Astrocyte (in vitro differentiated cells and primary cell): ENCODE measurements around the gene NCAM1. TPM values are rescaled to one million over a fixed set of nuclear protein-coding genes. Genes with fewer than 3 reads are reported as not detected.

Source experiments
- DNase-seq: peaks from one replicate; pipeline ENCODE4 v3.0.0-alpha.2; 2010; ENCODE audit warnings: low read depth
- FAIRE-seq: peaks from 2 replicates; lab custom pipeline; 2011; peaks lifted over from hg19 to GRCh38; lab: Jason Lieb, UNC
- H2AFZ ChIP-seq: 2 replicates; pipeline ENCODE4 v1.6.0; 2012; ENCODE audit warnings: low read depth, low read length, inconsistent platforms
- H3K27ac ChIP-seq: 2 replicates; pipeline ENCODE4 v1.5.1; 2011; ENCODE audit warnings: low read depth, low read length, inconsistent platforms
- H3K27me3 ChIP-seq: 2 replicates; pipeline ENCODE4 v1.6.0; 2011; ENCODE audit warnings: low read length, inconsistent platforms; ENCODE audit not compliant: insufficient read depth
- H3K36me3 ChIP-seq: 2 replicates; pipeline ENCODE4 v1.5.1; 2011; ENCODE audit warnings: low read length, inconsistent platforms; ENCODE audit not compliant: insufficient read depth
- H3K4me1 ChIP-seq: 2 replicates; pipeline ENCODE4 v1.5.1; 2011; ENCODE audit warnings: low read length, inconsistent platforms; ENCODE audit not compliant: insufficient read depth
- H3K4me2 ChIP-seq: 2 replicates; pipeline ENCODE4 v1.6.0; 2012; ENCODE audit warnings: low read length, inconsistent platforms
- H3K4me3 ChIP-seq: 2 replicates; pipeline ENCODE4 v1.5.1; 2011; ENCODE audit warnings: low read depth, mild to moderate bottlenecking, low read length, inconsistent platforms; ENCODE audit not compliant: insufficient read depth
- H3K79me2 ChIP-seq: 2 replicates; pipeline ENCODE4 v1.6.0; 2012; ENCODE audit warnings: mild to moderate bottlenecking, low read length, inconsistent platforms; ENCODE audit not compliant: insufficient read depth
- H3K9ac ChIP-seq: 2 replicates; pipeline ENCODE4 v1.6.0; 2012; ENCODE audit warnings: mild to moderate bottlenecking, low read length, inconsistent platforms
- H3K9me3 ChIP-seq: 2 replicates; pipeline ENCODE4 v1.5.1; 2012; ENCODE audit warnings: low read depth, mild to moderate bottlenecking, low read length, inconsistent platforms; ENCODE audit not compliant: insufficient read depth
- H4K20me1 ChIP-seq: 2 replicates; pipeline ENCODE4 v1.6.0; 2012; ENCODE audit warnings: low read length, inconsistent platforms; ENCODE audit not compliant: insufficient read depth
- H3K27ac Mint-ChIP-seq: one replicate; pipeline ENCODE4 v1.8.0; 2021; ENCODE audit warnings: mild to moderate bottlenecking, mixed read lengths; ENCODE audit not compliant: unreplicated experiment
- H3K27me3 Mint-ChIP-seq: one replicate; pipeline ENCODE4 v1.8.0; 2021; ENCODE audit warnings: low read depth, mixed read lengths; ENCODE audit not compliant: unreplicated experiment
- H3K36me3 Mint-ChIP-seq: one replicate; pipeline ENCODE4 v1.8.0; 2021; ENCODE audit warnings: low read depth, mixed read lengths; ENCODE audit not compliant: unreplicated experiment
- H3K4me1 Mint-ChIP-seq: one replicate; pipeline ENCODE4 v1.8.0; 2021; ENCODE audit warnings: low read depth, mixed read lengths; ENCODE audit not compliant: unreplicated experiment
- H3K4me3 Mint-ChIP-seq: one replicate; pipeline ENCODE4 v1.8.0; 2021; ENCODE audit warnings: mild to moderate bottlenecking, moderate library complexity, mixed read lengths; ENCODE audit not compliant: unreplicated experiment
- H3K9me3 Mint-ChIP-seq: one replicate; pipeline ENCODE4 v1.8.0; 2021; ENCODE audit warnings: mild to moderate bottlenecking, mixed read lengths; ENCODE audit not compliant: unreplicated experiment
- EZH2 ChIP-seq: IDR thresholded peaks from 2 replicates; pipeline ENCODE4 v1.6.1; 2012; ENCODE audit warnings: mild to moderate bottlenecking, low read length, inconsistent platforms; ENCODE audit not compliant: insufficient read depth
- total RNA-seq: library from RNA; stranded (reverse); gene quantifications from 2 replicates; pipeline ENCODE4 v1.2.1, GENCODE V29; 2021
- TF ChIP-seq, protein P1 (sequence below): IDR thresholded peaks from 2 replicates; pipeline ENCODE4 v1.5.1; 2011; ENCODE audit warnings: low read depth, mild to moderate bottlenecking, inconsistent platforms, low read length, moderate library complexity; ENCODE audit not compliant: insufficient read depth

Gene NCAM1
- total RNA-seq, 1 donor from 2014 or later, result 17.4 TPM

GRCh38 chr11:113161711-113162591 is 200.7 kb downstream of the NCAM1 start:
- Histone ChIP-seq H3K27me3 (no peaks in the 10 kb centered on the region), H4K20me1 (no peaks in the 10 kb centered on the region), H2AFZ (no peak overlapping the region), H3K9ac (no peak overlapping the region), H3K36me3 (no peaks in the 10 kb centered on the region), H3K4me2 (no peak overlapping the region), H3K79me2 (no peaks in the 10 kb centered on the region), H3K4me3 (no peak overlapping the region), H3K9me3 (peaks cover 3% of the 10 kb centered on the region), H3K4me1 (no peaks in the 10 kb centered on the region), H3K27ac (no peak overlapping the region)
- peaks cover 2% of the 10 kb centered on the region for H3K4me1 Mint-ChIP-seq
- no peaks in the 10 kb centered on the region for H3K36me3 Mint-ChIP-seq
- TF ChIP-seq EZH2, result no peak
- TF ChIP-seq, protein P1, sequence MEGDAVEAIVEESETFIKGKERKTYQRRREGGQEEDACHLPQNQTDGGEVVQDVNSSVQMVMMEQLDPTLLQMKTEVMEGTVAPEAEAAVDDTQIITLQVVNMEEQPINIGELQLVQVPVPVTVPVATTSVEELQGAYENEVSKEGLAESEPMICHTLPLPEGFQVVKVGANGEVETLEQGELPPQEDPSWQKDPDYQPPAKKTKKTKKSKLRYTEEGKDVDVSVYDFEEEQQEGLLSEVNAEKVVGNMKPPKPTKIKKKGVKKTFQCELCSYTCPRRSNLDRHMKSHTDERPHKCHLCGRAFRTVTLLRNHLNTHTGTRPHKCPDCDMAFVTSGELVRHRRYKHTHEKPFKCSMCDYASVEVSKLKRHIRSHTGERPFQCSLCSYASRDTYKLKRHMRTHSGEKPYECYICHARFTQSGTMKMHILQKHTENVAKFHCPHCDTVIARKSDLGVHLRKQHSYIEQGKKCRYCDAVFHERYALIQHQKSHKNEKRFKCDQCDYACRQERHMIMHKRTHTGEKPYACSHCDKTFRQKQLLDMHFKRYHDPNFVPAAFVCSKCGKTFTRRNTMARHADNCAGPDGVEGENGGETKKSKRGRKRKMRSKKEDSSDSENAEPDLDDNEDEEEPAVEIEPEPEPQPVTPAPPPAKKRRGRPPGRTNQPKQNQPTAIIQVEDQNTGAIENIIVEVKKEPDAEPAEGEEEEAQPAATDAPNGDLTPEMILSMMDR, result no peak
- peaks cover 13% of the 10 kb centered on the region for H3K27me3 Mint-ChIP-seq
- no peak overlapping the region for H3K4me3 Mint-ChIP-seq
- DNase-seq (no peak), FAIRE-seq (no peak)
- H3K27ac Mint-ChIP-seq, result no peak overlapping the region
- no peaks in the 10 kb centered on the region for H3K9me3 Mint-ChIP-seq

DNA sequence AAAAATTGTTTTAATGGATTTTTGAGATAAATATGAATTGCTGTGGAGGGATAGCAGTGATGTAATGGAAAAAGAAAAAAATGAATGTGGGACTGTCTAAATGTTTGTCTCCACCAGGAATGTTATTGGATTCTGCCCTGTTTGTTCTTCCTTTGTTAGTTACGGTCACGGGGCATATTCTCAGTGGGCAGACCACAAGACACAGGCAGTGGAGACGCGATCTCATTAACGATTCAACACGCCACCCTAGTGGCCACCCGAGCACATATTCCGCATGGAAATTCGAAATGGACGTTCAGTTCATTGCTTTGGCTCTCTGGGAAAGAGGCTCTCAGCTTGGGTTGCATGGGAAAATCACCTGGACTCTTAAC is 201.4 kb downstream of the NCAM1 start:
- H3K9ac ChIP-seq, result no peak overlapping the region
- Mint-ChIP-seq H3K27ac (no peak overlapping the region), H3K36me3 (no peaks in the 10 kb centered on the region), H3K4me1 (peaks cover 2% of the 10 kb centered on the region), H3K4me3 (no peak overlapping the region), H3K9me3 (no peaks in the 10 kb centered on the region), H3K27me3 (peaks cover 13% of the 10 kb centered on the region)
- no peaks in the 10 kb centered on the region for H3K79me2 ChIP-seq
- no peak overlapping the region for H3K4me2 ChIP-seq
- H3K36me3 ChIP-seq, result no peaks in the 10 kb centered on the region
- no peaks in the 10 kb centered on the region for H3K27me3 ChIP-seq
- no peak overlapping the region for H3K4me3 ChIP-seq
- H3K4me1 ChIP-seq, result no peaks in the 10 kb centered on the region
- DNase-seq, result peak; percentile 15
- peaks cover 3% of the 10 kb centered on the region for H3K9me3 ChIP-seq
- FAIRE-seq, result no peak
- no peaks in the 10 kb centered on the region for H4K20me1 ChIP-seq
- TF ChIP-seq EZH2, result no peak
- TF ChIP-seq, protein P1, result no peak
- H3K27ac ChIP-seq, result no peak overlapping the region
- H2AFZ ChIP-seq, result no peak overlapping the region
